ENCODE data around the gene PGLYRP4. TPM values are rescaled to one million over a fixed set of nuclear protein-coding genes. Genes with fewer than 3 reads are reported as not detected.

The PGLYRP4 gene
- total RNA-seq, 1 donor = not detected

GRCh38 chr1:153306303-153307220 is 42.1 kb downstream of the PGLYRP4 start:
- TF ChIP-seq CTCF (IDR thresholded peaks at IDR 0.05; ENCODE audit: insufficient read depth, low read length) = no peak
- no peak overlapping the region for H3K4me3 ChIP-seq (ENCODE audit: low read depth, low read length)
- DNase-seq (ENCODE audit: low read depth) = no peak

GRCh38 chr1:153305682-153306081 is 43.0 kb downstream of the PGLYRP4 start:
- TF ChIP-seq CTCF (IDR thresholded peaks at IDR 0.05; ENCODE audit: insufficient read depth, low read length) = no peak
- no peak for DNase-seq (ENCODE audit: low read depth)
- H3K4me3 ChIP-seq (ENCODE audit: low read depth, low read length) = no peak overlapping the region

GRCh38 chr1:153302308-153302707 is 46.3 kb downstream of the PGLYRP4 start:
- H3K4me3 ChIP-seq (ENCODE audit: low read depth, low read length) = no peak overlapping the region
- DNase-seq (ENCODE audit: low read depth) = no peak
- no peak for TF ChIP-seq CTCF (IDR thresholded peaks at IDR 0.05; ENCODE audit: insufficient read depth, low read length)

- no peak for DNase-seq (ENCODE audit: low read depth)
- TF ChIP-seq CTCF (IDR thresholded peaks at IDR 0.05; ENCODE audit: insufficient read depth, low read length) = no peak
- H3K4me3 ChIP-seq (ENCODE audit: low read depth, low read length) = no peak overlapping the region
Observed at GRCh38 chr1:153293851-153294250, 54.8 kb downstream of the PGLYRP4 start.

GRCh38 chr1:153293480-153293775 is 55.2 kb downstream of the PGLYRP4 start:
- H3K4me3 ChIP-seq (ENCODE audit: low read depth, low read length) = no peak overlapping the region
- TF ChIP-seq CTCF (IDR thresholded peaks at IDR 0.05; ENCODE audit: insufficient read depth, low read length) = no peak
- no peak for DNase-seq (ENCODE audit: low read depth)

GRCh38 chr1:153292740-153293479 is 55.7 kb downstream of the PGLYRP4 start:
- no peak for TF ChIP-seq CTCF (IDR thresholded peaks at IDR 0.05; ENCODE audit: insufficient read depth, low read length)
- no peak overlapping the region for H3K4me3 ChIP-seq (ENCODE audit: low read depth, low read length)
- no peak for DNase-seq (ENCODE audit: low read depth)

Data from fibroblast of the aortic adventitia (primary cell).